ENCODE measurements around the gene NONO.
"Not testable (repeated sequence)": the region's sequence is repeated elsewhere in the genome, so short reads cannot be mapped to it uniquely, and the experiment has no call there.

Gene NONO

GRCh38 chrX:71250841-71251240 is 32.6 kb upstream of the NONO start:
- H3K27ac ChIP-seq, result no peak overlapping the region
- TF ChIP-seq ZFX (IDR thresholded peaks at IDR 0.05), result no peak
- no peak for TF ChIP-seq CTCF (conservative IDR thresholded peaks at IDR 0.05)

GRCh38 chrX:71251466-71251973 is 31.9 kb upstream of the NONO start:
- H3K27ac ChIP-seq, result no peak overlapping the region
- TF ChIP-seq CTCF (conservative IDR thresholded peaks at IDR 0.05), result no peak

DNA sequence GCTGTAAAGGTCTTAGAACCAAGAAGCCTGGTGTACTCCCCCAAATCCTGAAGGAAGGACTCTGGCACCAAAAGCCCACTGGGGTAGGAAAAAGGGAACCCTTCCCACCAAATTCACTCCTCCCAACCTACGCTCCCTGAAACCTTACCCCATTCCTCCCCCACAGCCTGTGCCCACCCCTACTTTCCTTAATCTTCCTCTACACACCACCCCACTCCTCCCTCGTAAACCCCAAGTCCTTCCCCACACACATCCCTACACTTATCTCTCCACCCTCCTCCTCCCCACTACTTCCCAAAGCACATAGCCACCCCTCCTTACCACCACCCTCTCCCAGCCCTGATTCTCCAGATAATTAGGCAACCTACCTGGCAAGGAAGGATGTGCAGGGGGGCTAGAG is 31.2 kb upstream of the NONO start:
- H3K27ac ChIP-seq, result no peak overlapping the region
- TF ChIP-seq CTCF (conservative IDR thresholded peaks at IDR 0.05) (no peak), ZFX (IDR thresholded peaks at IDR 0.05) (no peak)

DNA sequence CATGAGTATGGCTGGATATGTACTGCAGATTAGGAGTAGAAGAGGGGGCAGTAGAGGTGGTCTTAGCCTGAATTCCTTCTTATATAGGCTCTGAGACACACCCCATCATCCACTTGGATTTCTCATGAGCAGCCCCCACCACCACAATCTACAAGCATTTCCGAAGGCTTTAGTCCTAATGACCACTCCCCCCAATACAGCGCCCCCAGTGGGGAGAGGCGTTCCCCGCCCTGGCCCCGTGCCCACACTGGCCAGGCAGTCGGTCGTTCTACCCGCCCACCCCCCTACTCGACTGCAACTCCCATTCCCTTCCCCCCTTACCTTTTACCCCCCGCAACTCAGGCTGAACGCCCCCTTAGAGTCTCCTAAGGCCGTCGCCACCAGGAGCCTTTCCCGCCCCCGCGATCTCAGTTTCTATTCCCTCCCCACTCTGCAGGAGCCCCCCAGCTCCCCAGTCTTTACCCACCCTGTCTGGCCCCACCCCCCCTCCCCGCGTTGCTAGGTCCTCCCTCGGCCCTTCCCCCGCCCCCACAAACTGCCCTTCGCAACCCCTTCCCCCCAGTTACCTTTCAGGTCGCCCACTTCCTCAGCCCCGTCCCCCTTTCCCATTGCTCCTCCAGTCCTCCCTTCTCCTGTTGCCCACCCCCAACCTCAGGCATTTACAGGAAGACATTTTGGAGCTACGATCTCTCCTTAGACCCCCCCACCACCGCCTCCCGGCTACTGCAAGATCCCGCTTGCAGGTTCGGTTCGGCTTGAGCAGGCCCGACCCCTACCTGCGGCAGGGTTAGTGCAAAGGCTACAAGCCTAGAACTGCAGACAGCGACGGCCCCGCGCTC is 30.0 kb upstream of the NONO start:
- H3K27ac ChIP-seq, result peak overlapping the region; percentile 79
- TF ChIP-seq ZFX (IDR thresholded peaks at IDR 0.05) (no peak), CTCF (conservative IDR thresholded peaks at IDR 0.05) (peak; percentile 52)

GRCh38 chrX:71254092-71254963 is 29.1 kb upstream of the NONO start, which contains the start of gene ZMYM3:
Gene ZMYM3, minus strand, starts transcription at chrX:71254140. Its CDS starts 885 bp downstream, at chrX:71253255.
- peak within 1 kb of the TSS; percentile 79 for H3K27ac ChIP-seq
- TF ChIP-seq ZFX (IDR thresholded peaks at IDR 0.05) (no peak), CTCF (conservative IDR thresholded peaks at IDR 0.05) (no peak)

DNA sequence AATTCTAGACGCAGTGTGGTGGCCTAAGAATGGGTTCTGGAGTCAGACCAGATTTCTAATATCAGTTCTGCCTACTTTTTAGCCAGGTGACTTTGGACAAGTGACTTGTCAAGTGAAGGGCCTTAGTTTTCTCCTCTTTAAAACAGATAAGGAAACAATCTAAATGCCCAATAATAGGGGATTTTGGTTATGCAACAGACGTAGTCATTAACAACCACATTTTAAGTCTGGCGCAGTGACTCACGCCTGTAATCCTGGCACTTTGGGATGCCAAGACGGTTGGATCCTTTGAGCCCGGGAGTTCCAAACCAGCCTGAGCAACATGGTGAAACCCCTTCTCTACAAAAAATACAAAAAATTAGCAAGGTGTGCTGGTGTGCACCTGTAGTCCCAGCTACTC is 27.4 kb upstream of the NONO start:
- H3K27ac ChIP-seq, result no peak overlapping the region
- TF ChIP-seq CTCF (conservative IDR thresholded peaks at IDR 0.05) (no peak), ZFX (IDR thresholded peaks at IDR 0.05) (no peak)

GRCh38 chrX:71256856-71257255 is 26.6 kb upstream of the NONO start:
- TF ChIP-seq ZFX (IDR thresholded peaks at IDR 0.05) (no peak), CTCF (conservative IDR thresholded peaks at IDR 0.05) (no peak)
- no peak overlapping the region for H3K27ac ChIP-seq

GRCh38 chrX:71268624-71269023 is 14.8 kb upstream of the NONO start:
- not testable (repeated sequence) for H3K27ac ChIP-seq

All from C4-2B (cell line).